H1 (cell line): ENCODE data around the gene COL17A1.

Source experiments
- SP4 ChIP-seq: IDR thresholded peaks from 2 replicates; pipeline ENCODE4 v1.6.1; 2012; ENCODE audit warnings: low read length, inconsistent platforms
- TF ChIP-seq, protein P1 (sequence below), 3 experiments: IDR thresholded peaks; 1 replicate in 2 of 3; 2 replicates in 1 of 3; pipeline versions ENCODE4 v1.5.1 to v1.6.1; 2011; ENCODE audit warnings: low read length in 3 of 3, mild to moderate bottlenecking in 3 of 3, inconsistent platforms in 2 of 3, low read depth in 1 of 3, moderate library complexity in 1 of 3; ENCODE audit not compliant: insufficient read depth in 1 of 3; ENCODE audit errors: control extremely low read depth in 1 of 3

DNA sequence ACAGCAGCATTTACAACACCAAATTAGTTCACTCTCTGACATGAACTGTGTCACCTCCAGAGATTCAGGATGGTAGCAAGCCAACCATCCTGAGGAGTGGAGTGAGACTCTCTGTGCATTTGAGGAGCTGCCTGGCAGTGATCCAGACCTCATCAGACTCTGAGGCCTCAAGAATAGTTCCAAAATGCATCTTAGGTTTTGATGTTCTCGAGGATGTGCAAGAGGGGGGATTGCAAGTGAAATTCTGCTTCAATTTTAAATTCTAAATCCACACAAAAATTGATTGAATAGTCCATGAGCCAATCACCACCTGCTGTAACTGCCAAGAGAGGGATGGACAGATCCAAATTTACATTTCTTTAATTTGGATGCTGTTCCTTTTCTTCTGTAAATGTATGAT lies 69.0 kb downstream of the COL17A1 start:
- TF ChIP-seq, protein P1, sequence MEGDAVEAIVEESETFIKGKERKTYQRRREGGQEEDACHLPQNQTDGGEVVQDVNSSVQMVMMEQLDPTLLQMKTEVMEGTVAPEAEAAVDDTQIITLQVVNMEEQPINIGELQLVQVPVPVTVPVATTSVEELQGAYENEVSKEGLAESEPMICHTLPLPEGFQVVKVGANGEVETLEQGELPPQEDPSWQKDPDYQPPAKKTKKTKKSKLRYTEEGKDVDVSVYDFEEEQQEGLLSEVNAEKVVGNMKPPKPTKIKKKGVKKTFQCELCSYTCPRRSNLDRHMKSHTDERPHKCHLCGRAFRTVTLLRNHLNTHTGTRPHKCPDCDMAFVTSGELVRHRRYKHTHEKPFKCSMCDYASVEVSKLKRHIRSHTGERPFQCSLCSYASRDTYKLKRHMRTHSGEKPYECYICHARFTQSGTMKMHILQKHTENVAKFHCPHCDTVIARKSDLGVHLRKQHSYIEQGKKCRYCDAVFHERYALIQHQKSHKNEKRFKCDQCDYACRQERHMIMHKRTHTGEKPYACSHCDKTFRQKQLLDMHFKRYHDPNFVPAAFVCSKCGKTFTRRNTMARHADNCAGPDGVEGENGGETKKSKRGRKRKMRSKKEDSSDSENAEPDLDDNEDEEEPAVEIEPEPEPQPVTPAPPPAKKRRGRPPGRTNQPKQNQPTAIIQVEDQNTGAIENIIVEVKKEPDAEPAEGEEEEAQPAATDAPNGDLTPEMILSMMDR (IDR thresholded peaks at IDR 0.05; ENCODE audit: control extremely low read depth in 1 of 3, insufficient read depth in 1 of 3, low read depth in 1 of 3, low read length in 3 of 3): no peak
- no peak for TF ChIP-seq SP4
